PFSK-1 (cell line): ENCODE data around the gene ST6GALNAC3.

Experiments used
- POLR2AphosphoS5 ChIP-seq: IDR thresholded peaks from 2 replicates; pipeline ENCODE4 v1.6.1; 2012; ENCODE audit warnings: low read depth, mild to moderate bottlenecking, control low read depth, low read length, moderate library complexity
- SIN3A ChIP-seq: IDR thresholded peaks from 2 replicates; pipeline ENCODE4 v1.6.1; 2012; ENCODE audit warnings: mild to moderate bottlenecking, low read length, moderate library complexity, borderline replicate concordance; ENCODE audit not compliant: insufficient read depth
- TAF1 ChIP-seq: IDR thresholded peaks from 2 replicates; pipeline ENCODE4 v1.6.1; 2012; ENCODE audit warnings: low read length, control low read depth, borderline replicate concordance; ENCODE audit not compliant: insufficient read depth
- TF ChIP-seq, protein P1 (sequence below), 2 experiments: IDR thresholded peaks; 2 replicates each; pipeline versions ENCODE4 v1.6.1 to v1.8.0; 2011 to 2012; ENCODE audit warnings: low read depth in 2 of 2, low read length in 2 of 2, control low read depth in 1 of 2, inconsistent platforms in 1 of 2, mild to moderate bottlenecking in 1 of 2, moderate library complexity in 1 of 2; ENCODE audit not compliant: insufficient read depth in 1 of 2

DNA sequence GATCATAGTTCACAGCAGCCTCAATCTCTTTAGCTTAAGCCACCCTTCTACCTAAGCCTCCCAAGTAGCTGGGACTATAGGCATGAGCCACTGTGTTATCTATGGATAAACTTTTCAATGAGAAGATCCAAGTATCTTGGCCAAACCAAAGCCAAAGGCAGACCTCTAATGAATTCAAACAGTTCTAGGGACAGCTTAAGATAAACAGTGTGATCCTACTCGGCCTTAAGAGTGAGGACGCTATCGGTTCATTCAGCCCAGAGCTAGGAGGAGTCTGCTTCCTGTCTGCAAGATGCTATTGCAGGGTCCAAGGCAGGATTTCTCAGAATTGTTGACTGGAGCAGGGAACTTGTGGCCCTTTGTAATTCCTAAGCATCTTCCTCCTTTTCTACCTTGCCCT, 368.7 kb downstream of the ST6GALNAC3 start:
- TF ChIP-seq POLR2AphosphoS5, result no peak
- TF ChIP-seq, protein P1, sequence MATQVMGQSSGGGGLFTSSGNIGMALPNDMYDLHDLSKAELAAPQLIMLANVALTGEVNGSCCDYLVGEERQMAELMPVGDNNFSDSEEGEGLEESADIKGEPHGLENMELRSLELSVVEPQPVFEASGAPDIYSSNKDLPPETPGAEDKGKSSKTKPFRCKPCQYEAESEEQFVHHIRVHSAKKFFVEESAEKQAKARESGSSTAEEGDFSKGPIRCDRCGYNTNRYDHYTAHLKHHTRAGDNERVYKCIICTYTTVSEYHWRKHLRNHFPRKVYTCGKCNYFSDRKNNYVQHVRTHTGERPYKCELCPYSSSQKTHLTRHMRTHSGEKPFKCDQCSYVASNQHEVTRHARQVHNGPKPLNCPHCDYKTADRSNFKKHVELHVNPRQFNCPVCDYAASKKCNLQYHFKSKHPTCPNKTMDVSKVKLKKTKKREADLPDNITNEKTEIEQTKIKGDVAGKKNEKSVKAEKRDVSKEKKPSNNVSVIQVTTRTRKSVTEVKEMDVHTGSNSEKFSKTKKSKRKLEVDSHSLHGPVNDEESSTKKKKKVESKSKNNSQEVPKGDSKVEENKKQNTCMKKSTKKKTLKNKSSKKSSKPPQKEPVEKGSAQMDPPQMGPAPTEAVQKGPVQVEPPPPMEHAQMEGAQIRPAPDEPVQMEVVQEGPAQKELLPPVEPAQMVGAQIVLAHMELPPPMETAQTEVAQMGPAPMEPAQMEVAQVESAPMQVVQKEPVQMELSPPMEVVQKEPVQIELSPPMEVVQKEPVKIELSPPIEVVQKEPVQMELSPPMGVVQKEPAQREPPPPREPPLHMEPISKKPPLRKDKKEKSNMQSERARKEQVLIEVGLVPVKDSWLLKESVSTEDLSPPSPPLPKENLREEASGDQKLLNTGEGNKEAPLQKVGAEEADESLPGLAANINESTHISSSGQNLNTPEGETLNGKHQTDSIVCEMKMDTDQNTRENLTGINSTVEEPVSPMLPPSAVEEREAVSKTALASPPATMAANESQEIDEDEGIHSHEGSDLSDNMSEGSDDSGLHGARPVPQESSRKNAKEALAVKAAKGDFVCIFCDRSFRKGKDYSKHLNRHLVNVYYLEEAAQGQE (IDR thresholded peaks at IDR 0.05; ENCODE audit: insufficient read depth in 1 of 2, low read depth in 2 of 2, low read length in 2 of 2), result no peak
- no peak for TF ChIP-seq SIN3A
- no peak for TF ChIP-seq TAF1
